Measurements from ENCODE around the gene ARHGAP10. TPM values are rescaled to one million over a fixed set of nuclear protein-coding genes. Genes with fewer than 3 reads are reported as not detected.

Gene ARHGAP10
- total RNA-seq, 1 donor from 2014 or later = 15.5 TPM

DNA sequence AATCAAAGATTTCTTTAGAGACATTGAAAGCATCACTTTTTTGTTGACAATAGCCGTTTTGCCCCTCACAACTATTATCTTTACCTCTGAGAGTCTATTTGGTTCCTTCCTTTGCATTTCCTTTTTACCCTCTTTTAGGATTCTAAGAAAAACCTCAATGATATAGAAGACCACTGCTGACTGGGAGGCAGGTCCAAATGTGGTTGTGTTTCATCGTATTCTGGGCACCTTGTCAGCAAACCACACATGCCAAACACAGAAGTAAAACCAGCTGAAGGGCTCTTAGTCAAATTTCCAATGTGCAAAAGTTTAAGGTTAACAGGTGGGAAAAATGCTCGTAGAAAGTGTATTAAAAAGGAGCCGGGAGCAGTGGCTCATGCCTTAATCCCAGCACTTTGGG lies 42.8 kb upstream of the ARHGAP10 start:
- H3K27me3 ChIP-seq (ENCODE audit: control insufficient read depth, insufficient read depth, low read length) = no peaks in the 10 kb centered on the region
- H3K36me3 ChIP-seq (ENCODE audit: control insufficient read depth, insufficient read depth, low read length) = no peaks in the 10 kb centered on the region
- no peak overlapping the region for H3K4me3 ChIP-seq (ENCODE audit: low read depth, low read length)
- no peak for DNase-seq (ENCODE audit: low read depth)
- TF ChIP-seq, protein P1, sequence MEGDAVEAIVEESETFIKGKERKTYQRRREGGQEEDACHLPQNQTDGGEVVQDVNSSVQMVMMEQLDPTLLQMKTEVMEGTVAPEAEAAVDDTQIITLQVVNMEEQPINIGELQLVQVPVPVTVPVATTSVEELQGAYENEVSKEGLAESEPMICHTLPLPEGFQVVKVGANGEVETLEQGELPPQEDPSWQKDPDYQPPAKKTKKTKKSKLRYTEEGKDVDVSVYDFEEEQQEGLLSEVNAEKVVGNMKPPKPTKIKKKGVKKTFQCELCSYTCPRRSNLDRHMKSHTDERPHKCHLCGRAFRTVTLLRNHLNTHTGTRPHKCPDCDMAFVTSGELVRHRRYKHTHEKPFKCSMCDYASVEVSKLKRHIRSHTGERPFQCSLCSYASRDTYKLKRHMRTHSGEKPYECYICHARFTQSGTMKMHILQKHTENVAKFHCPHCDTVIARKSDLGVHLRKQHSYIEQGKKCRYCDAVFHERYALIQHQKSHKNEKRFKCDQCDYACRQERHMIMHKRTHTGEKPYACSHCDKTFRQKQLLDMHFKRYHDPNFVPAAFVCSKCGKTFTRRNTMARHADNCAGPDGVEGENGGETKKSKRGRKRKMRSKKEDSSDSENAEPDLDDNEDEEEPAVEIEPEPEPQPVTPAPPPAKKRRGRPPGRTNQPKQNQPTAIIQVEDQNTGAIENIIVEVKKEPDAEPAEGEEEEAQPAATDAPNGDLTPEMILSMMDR (IDR thresholded peaks at IDR 0.05; ENCODE audit: insufficient read depth, low read length, poor library complexity, severe bottlenecking) = no peak

DNA sequence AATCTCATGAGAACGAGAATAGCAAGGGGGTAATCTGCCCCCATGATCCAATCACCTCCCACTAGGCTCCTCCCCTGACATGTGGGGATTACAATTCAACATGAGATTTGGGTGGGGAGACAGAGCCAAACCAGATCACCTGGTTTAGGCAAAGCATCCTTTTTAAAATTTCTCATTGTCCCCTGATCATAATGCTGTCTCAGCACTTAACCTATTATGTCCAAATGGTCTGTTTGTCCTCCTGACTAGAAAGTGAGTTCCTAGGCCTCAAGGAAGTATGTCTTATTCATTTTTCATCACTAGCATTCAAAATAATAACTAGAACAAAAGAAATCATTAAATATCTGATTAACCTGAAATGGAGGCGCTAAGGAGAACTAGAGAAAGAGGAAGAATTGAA lies 40.1 kb upstream of the ARHGAP10 start:
- no peaks in the 10 kb centered on the region for H3K27me3 ChIP-seq (ENCODE audit: control insufficient read depth, insufficient read depth, low read length)
- H3K36me3 ChIP-seq (ENCODE audit: control insufficient read depth, insufficient read depth, low read length) = no peaks in the 10 kb centered on the region
- no peak for DNase-seq (ENCODE audit: low read depth)
- TF ChIP-seq, protein P1 (IDR thresholded peaks at IDR 0.05; ENCODE audit: insufficient read depth, low read length, poor library complexity, severe bottlenecking) = no peak
- no peak overlapping the region for H3K4me3 ChIP-seq (ENCODE audit: low read depth, low read length)

DNA sequence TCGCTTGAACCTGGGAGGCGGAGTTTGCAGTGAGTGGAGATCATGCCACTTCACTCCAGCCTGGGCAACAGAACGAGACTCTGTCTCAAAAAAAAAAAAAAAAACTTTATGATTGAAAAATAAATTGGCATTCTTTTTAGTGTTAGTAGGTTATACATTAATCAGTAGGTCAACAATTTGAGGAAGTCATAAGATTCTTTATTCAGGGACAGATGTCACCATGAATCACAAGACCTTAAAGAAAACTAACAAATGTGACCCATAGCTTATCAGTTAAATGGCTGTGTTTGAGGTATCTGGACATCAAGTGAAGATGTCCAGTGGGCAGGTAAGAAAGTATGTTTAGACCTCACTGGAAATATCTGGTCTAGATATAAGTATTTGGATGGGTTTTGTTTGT lies 38.7 kb upstream of the ARHGAP10 start:
- no peaks in the 10 kb centered on the region for H3K36me3 ChIP-seq (ENCODE audit: control insufficient read depth, insufficient read depth, low read length)
- no peak overlapping the region for H3K4me3 ChIP-seq (ENCODE audit: low read depth, low read length)
- no peak for DNase-seq (ENCODE audit: low read depth)
- H3K27me3 ChIP-seq (ENCODE audit: control insufficient read depth, insufficient read depth, low read length) = no peaks in the 10 kb centered on the region
- TF ChIP-seq, protein P1 (IDR thresholded peaks at IDR 0.05; ENCODE audit: insufficient read depth, low read length, poor library complexity, severe bottlenecking) = no peak

DNA sequence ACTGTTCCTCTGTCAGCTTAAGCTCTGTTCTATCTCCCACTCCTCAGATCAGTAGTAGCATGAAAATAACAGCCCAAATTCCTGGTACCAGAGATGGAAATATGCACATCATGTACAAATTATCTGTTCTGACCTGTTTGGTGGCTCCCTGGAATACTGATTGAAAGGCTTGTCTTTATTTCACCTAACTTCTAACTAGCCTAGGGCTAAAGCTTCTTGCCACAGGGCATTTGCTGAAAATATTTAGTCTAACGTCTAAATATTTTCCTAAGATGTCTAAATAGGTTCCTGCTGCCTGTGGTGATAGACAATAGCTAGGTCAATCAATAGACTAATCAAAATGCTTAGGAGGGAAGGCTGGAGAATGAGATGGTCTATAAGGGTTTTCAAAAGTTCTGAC lies 35.0 kb upstream of the ARHGAP10 start:
- TF ChIP-seq, protein P1 (IDR thresholded peaks at IDR 0.05; ENCODE audit: insufficient read depth, low read length, poor library complexity, severe bottlenecking) = no peak
- DNase-seq (ENCODE audit: low read depth) = no peak
- Histone ChIP-seq H3K36me3 (ENCODE audit: control insufficient read depth, insufficient read depth, low read length) (no peaks in the 10 kb centered on the region), H3K4me3 (ENCODE audit: low read depth, low read length) (no peak overlapping the region), H3K27me3 (ENCODE audit: control insufficient read depth, insufficient read depth, low read length) (no peaks in the 10 kb centered on the region)

DNA sequence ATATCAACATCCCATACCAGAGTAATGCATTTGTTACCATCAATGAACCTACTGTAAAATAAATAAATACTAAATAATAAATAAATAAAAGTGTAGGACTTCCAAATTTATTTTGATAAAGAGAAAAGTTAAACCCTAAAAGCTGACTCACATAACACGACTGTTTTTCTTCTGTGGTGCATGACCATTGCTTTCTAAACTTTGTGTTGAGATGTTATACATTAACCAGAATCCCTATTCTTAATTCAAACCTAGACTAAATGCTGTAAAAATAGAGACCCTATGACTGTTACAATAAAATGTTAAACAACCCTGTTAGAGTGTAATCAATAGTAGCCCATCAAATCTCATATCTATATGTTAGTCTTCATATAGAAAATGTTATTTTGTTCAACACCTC lies 27.0 kb upstream of the ARHGAP10 start:
- TF ChIP-seq, protein P1 (IDR thresholded peaks at IDR 0.05; ENCODE audit: insufficient read depth, low read length, poor library complexity, severe bottlenecking) = no peak
- H3K36me3 ChIP-seq (ENCODE audit: control insufficient read depth, insufficient read depth, low read length) = no peaks in the 10 kb centered on the region
- H3K27me3 ChIP-seq (ENCODE audit: control insufficient read depth, insufficient read depth, low read length) = no peaks in the 10 kb centered on the region
- H3K4me3 ChIP-seq (ENCODE audit: low read depth, low read length) = no peak overlapping the region
- peak; percentile 35 for DNase-seq (ENCODE audit: low read depth)

DNA sequence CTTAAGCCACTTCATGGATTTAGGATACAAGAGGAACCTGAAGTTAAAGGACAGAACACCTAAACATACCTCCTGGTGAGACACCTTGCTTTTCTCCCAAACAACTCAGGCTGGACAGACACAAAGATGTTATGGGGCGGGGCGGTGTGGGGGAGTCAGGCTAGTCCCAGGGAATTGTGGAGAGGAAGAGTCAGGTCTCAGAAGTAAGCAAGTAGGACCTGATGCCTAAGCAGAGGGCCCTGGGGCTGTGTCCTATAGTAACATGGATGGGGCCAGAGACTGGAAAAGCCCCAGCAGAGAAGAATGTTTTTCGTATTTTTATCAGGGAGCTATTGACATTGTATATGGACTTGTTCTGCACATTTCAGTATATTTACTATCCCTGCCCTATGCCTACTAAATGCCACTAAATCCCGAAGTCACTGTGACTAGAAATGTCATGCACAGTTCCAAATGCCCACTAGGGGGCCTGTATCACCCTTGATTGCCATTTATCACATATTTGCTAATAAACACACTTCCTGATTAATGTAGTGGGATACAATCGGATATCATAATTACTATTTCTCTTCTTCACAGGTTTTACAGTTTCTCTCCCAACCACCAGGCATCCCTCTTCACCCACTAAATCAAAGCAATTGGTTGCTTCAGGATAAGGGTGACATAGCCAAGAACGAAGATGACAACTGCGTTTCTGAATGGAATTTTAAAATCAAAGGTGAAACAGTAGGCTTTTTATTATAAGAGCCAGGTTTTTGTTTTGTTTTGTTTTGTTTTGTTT lies 23.8 kb upstream of the ARHGAP10 start:
- no peak for DNase-seq (ENCODE audit: low read depth)
- Histone ChIP-seq H3K36me3 (ENCODE audit: control insufficient read depth, insufficient read depth, low read length) (no peaks in the 10 kb centered on the region), H3K27me3 (ENCODE audit: control insufficient read depth, insufficient read depth, low read length) (no peaks in the 10 kb centered on the region), H3K4me3 (ENCODE audit: low read depth, low read length) (no peak overlapping the region)
- TF ChIP-seq, protein P1 (IDR thresholded peaks at IDR 0.05; ENCODE audit: insufficient read depth, low read length, poor library complexity, severe bottlenecking) = peak; percentile 75

Data from kidney epithelial cell (primary cell).